GM21515 (cell line): ENCODE data around the gene MYH6.

Source experiments
- ATAC-seq: cut with Tn5 transposase; IDR thresholded peaks from one replicate; pipeline ENCODE4 v1.9.1; 2021; ENCODE audit not compliant: unreplicated experiment

The MYH6 gene

GRCh38 chr14:23379366-23380196 is 28.5 kb downstream of the MYH6 start:
- no peak for ATAC-seq

- no peak for ATAC-seq
Observed at GRCh38 chr14:23378612-23379220, 29.4 kb downstream of the MYH6 start.

GRCh38 chr14:23377573-23378563 is 30.2 kb downstream of the MYH6 start:
- no peak for ATAC-seq

- no peak for ATAC-seq
Observed at GRCh38 chr14:23377198-23377550, 30.9 kb downstream of the MYH6 start.

- ATAC-seq = no peak
Observed at GRCh38 chr14:23376482-23377197, 31.4 kb downstream of the MYH6 start, which contains the start of gene CMTM5. CMTM5 (plus strand) TSS chr14:23377046; CDS start chr14:23377252, 206 bp downstream.

- ATAC-seq = no peak
Observed at GRCh38 chr14:23375527-23376251, 32.4 kb downstream of the MYH6 start.

DNA sequence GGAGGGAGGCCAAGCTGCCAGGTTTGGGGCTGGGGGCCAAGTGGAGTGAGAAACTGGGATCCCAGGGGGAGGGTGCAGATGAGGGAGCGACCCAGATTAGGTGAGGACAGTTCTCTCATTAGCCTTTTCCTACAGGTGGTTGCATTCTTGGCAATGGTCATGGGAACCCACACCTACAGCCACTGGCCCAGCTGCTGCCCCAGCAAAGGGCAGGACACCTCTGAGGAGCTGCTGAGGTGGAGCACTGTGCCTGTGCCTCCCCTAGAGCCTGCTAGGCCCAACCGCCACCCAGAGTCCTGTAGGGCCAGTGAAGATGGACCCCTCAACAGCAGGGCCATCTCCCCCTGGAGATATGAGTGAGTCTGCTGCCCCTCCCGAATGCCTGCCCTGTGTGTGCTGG is 35.0 kb downstream of the MYH6 start:
- ATAC-seq = no peak

GRCh38 chr14:23372509-23372908 is 35.6 kb downstream of the MYH6 start, which contains the start of gene IL25:
IL25 (plus strand) TSS chr14:23372809.
- ATAC-seq = no peak

GRCh38 chr14:23371865-23372264 is 36.2 kb downstream of the MYH6 start:
- no peak for ATAC-seq

DNA sequence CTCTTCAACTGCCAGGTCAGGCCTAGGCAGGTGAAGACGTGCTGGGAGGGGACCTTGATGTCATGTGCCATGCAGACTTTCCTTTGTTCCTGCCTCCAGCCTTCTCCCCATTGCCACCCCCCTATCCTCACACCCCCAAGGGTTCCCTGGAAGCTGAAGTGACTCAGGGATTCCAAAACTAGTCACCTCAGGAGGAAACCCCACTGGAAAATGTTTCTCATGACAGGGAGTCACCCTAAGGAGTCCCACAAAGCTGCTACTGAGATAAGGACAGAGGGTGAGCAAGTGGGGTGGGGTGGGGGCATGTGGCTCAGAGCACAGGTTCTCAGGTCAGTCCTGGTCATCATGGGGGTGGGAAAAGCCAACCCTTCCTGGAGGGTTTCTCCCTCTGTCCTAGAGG is 37.9 kb downstream of the MYH6 start:
- ATAC-seq = no peak

- no peak for ATAC-seq
Observed at GRCh38 chr14:23366426-23366921, 41.6 kb downstream of the MYH6 start.

DNA sequence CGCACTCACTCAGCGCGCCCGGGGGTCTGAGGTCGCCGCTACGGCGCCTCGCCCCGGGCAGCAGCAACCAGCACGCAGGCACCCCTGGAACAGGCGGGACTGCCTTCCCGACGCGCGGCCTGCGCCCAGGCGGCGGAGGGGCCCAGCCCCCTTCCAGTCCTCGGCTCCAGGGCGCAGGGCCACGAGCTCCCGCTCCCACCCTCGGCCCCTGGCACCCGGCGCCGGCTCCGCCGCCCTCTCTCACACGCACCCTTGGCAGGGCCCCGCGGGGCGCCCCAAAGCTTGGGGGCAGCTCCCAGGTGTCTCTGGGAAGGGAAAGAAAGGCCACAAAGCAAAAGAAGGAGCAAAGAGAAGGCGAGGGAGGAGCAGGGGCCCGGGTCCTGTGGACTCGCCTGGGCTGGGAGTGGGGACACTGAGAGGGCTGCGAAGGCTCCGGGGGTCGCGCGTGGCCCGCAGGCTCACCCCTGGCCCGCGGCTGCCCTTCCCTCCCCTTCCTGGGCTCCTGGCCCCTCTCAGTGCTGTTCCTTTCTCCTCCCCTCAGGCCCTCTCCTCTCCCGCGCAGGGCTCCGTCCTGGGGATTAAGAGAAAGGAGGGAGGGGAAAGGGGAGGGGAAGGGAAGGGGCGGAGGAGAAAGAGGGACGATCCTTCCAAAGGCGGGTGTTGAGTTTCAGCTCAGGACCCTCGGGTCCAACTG is 42.2 kb downstream of the MYH6 start:
- ATAC-seq = no peak

- ATAC-seq = no peak
Observed at GRCh38 chr14:23365036-23365731, 42.9 kb downstream of the MYH6 start, which contains the start of gene EFS. EFS (minus strand) TSS chr14:23365172; CDS start chr14:23365025, 147 bp downstream.

DNA sequence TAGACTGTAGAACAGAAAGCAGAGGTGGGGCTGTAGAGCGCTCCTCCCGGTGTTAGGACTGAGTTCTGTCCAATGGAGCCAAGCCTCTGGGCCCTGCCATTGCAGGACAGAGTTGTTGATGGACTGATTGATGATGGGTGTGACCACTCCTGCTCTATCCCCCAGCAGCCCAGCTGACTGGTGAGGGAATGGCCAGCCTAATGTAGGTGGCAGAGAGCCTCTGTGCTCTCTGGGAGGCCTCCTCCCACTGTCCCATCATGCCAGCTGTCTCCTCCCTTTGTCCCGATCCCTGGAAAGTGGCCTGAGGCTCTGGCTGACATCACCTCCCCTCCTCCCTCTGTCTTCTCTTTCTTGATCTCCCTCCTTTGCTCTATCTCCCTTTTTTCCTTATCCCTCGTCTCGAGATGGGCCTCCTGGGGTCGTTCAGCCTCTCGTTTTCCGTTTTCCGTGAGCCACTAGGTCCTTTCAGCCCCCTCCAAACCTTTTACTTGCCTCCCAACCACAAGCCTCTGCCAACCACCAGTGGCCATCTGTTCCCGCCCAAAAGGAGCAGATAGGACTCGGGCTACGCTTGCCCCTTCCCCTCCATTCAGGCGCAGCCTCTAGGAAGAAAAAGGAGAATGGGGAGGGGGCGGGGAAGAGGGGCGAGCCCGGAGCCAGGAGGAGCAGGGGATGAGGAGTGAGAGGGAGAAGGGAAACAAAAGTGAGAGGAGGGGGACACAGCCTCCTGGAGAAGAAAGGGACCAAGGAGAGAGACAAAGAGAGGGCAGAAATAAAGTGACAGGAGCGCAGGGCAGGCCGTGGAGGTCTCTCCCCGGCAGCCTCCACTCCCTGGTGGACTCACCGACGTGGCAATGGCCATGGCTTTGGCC is 43.7 kb downstream of the MYH6 start:
- no peak for ATAC-seq

GRCh38 chr14:23362200-23362599 is 45.9 kb downstream of the MYH6 start:
- no peak for ATAC-seq

GRCh38 chr14:23361763-23362162 is 46.3 kb downstream of the MYH6 start:
- no peak for ATAC-seq

DNA sequence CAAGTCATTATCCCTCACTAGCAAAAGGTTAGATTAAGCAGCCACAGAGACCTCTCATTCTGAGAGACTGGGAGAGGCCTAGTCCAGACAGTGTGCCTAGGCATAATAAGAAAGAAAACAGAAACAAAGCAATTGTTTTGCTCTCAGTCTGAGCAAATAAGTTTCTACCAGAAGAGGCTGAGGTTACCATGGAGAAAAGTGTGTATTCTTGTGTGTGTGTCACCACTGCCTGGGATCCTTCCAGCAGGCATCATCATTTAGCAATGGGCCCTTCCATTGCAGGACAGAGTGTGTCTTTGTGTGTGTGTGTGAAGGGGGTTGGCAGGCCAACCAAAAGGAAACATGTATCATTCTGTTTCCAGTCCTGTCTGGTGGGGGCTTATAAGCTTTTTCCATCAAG is 46.8 kb downstream of the MYH6 start:
- ATAC-seq = no peak

GRCh38 chr14:23360496-23360895 is 47.6 kb downstream of the MYH6 start:
- ATAC-seq = no peak
